Liver (tissue), 9 donors: ENCODE data around the gene EEA1. TPM values are rescaled to one million over a fixed set of nuclear protein-coding genes. Genes with fewer than 3 reads are reported as not detected.

ENCODE experiments used
- DNase-seq: peaks from one replicate; pipeline ENCODE4 v3.0.0-alpha.2; 2017; ENCODE audit warnings: low spot score
- H3K27ac ChIP-seq, 2 donors: one replicate each; pipeline ENCODE4 v1.7.0; 2013; ENCODE audit warnings: inconsistent platforms in 2 of 2, low read length in 2 of 2, control low read depth in 1 of 2, low read depth in 1 of 2, mild to moderate bottlenecking in 1 of 2
- H3K27me3 ChIP-seq, 4 donors: one replicate each; pipeline versions ENCODE4 v1.6.1 to v1.7.0; 2013; ENCODE audit warnings: low read length in 3 of 4, inconsistent platforms in 1 of 4, mild to moderate bottlenecking in 1 of 4, moderate library complexity in 1 of 4; ENCODE audit not compliant: control insufficient read depth in 4 of 4, insufficient read depth in 4 of 4
- H3K36me3 ChIP-seq, 4 donors: one replicate each; pipeline versions ENCODE4 v1.6.1 to v1.7.0; 2013; ENCODE audit warnings: low read length in 3 of 4, mild to moderate bottlenecking in 3 of 4, low read depth in 1 of 4, moderate library complexity in 1 of 4; ENCODE audit not compliant: control insufficient read depth in 4 of 4, insufficient read depth in 3 of 4
- H3K4me1 ChIP-seq, 4 donors: one replicate each; pipeline versions ENCODE4 v1.6.1 to v1.7.0; 2013; ENCODE audit warnings: low read length in 3 of 4, mild to moderate bottlenecking in 3 of 4, moderate library complexity in 1 of 4; ENCODE audit not compliant: control insufficient read depth in 4 of 4, insufficient read depth in 4 of 4
- H3K4me3 ChIP-seq, 3 donors: one replicate each; pipeline versions ENCODE4 v1.6.1 to v1.7.0; 2013; ENCODE audit warnings: low read length in 3 of 3, control low read depth in 1 of 3, low read depth in 1 of 3, mild to moderate bottlenecking in 1 of 3
- H3K9ac ChIP-seq, 2 donors: one replicate each; pipeline ENCODE4 v1.7.0; 2013; ENCODE audit warnings: low read length in 2 of 2, mild to moderate bottlenecking in 2 of 2, moderate library complexity in 2 of 2, control low read depth in 1 of 2, low read depth in 1 of 2
- H3K9me3 ChIP-seq, 4 donors: one replicate each; pipeline versions ENCODE4 v1.6.1 to v1.7.0; 2013; ENCODE audit warnings: low read length in 3 of 4; ENCODE audit not compliant: control insufficient read depth in 4 of 4
- EGR1 ChIP-seq, 2 donors: IDR thresholded peaks; 2 replicates each; pipeline ENCODE4 v1.6.1; 2016 to 2018; ENCODE audit warnings: antibody characterized with exemption in 2 of 2, low read depth in 2 of 2
- FOXA1 ChIP-seq: IDR thresholded peaks from 2 replicates; pipeline ENCODE4 v1.6.1; 2016; ENCODE audit warnings: antibody characterized with exemption
- FOXA2 ChIP-seq: IDR thresholded peaks from 2 replicates; pipeline ENCODE4 v1.6.1; 2016; ENCODE audit warnings: antibody characterized with exemption
- GABPA ChIP-seq, 2 donors: IDR thresholded peaks in 1 of 2; conservative IDR thresholded peaks in 1 of 2; 2 replicates each; pipeline ENCODE4 v1.6.1; 2016; ENCODE audit warnings: antibody characterized with exemption in 2 of 2, mild to moderate bottlenecking in 1 of 2, moderate library complexity in 1 of 2
- HNF4A ChIP-seq, 2 donors: conservative IDR thresholded peaks; 2 replicates each; pipeline ENCODE4 v1.6.1; 2016; ENCODE audit warnings: antibody characterized with exemption in 2 of 2, mild to moderate bottlenecking in 2 of 2
- HNF4G ChIP-seq: IDR thresholded peaks from 2 replicates; pipeline ENCODE4 v1.6.1; 2016; ENCODE audit warnings: antibody characterized with exemption
- JUND ChIP-seq, 2 donors: IDR thresholded peaks; 2 replicates each; pipeline ENCODE4 v1.6.1; 2016; ENCODE audit warnings: antibody characterized with exemption in 2 of 2
- NR2F2 ChIP-seq: IDR thresholded peaks from 2 replicates; pipeline ENCODE4 v1.6.1; 2016; ENCODE audit warnings: antibody characterized with exemption
- RAD21 ChIP-seq, 2 donors: IDR thresholded peaks; 2 replicates each; pipeline ENCODE4 v1.6.1; 2016; ENCODE audit warnings: antibody characterized with exemption in 2 of 2, mild to moderate bottlenecking in 2 of 2
- REST ChIP-seq: IDR thresholded peaks from 2 replicates; pipeline ENCODE4 v1.6.1; 2016; ENCODE audit warnings: antibody characterized with exemption, mild to moderate bottlenecking
- RXRA ChIP-seq, 2 donors: IDR thresholded peaks; 2 replicates each; pipeline ENCODE4 v1.6.1; 2017 to 2018; ENCODE audit warnings: antibody characterized with exemption in 2 of 2, mild to moderate bottlenecking in 1 of 2
- SP1 ChIP-seq: IDR thresholded peaks from 2 replicates; pipeline ENCODE4 v1.6.1; 2018; ENCODE audit warnings: antibody characterized with exemption, mild to moderate bottlenecking
- TAF1 ChIP-seq: conservative IDR thresholded peaks from 2 replicates; pipeline ENCODE4 v1.6.1; 2016; ENCODE audit warnings: antibody characterized with exemption, mild to moderate bottlenecking
- YY1 ChIP-seq: IDR thresholded peaks from 2 replicates; pipeline ENCODE4 v1.6.1; 2016; ENCODE audit warnings: antibody characterized with exemption, mild to moderate bottlenecking
- WGBS: extraction: QIAGEN DNeasy Blood & Tissue Kit; methylation state at CpG from one replicate; pipeline ENCODE4 v1.1.7; 2013; 5-methylcytosine and 5-hydroxymethylcytosine counted together
- polyA plus RNA-seq, 2 donors: library from polyadenylated mRNA; stranded (reverse) in 1 of 2; unstranded in 1 of 2; fragments of 200-250 nt in 1 of 2; fragments of >200 nt in 1 of 2; fragmentation: Nextera tagmentation in 1 of 2; extraction: Ambion mirVana in 1 of 2; gene quantifications; one replicate each; pipeline versions ENCODE4 v1.2.1 to v1.2.3, GENCODE V29; 2013 to 2015
- total RNA-seq, 2 donors: library from RNA; depleted of rRNA; stranded (reverse); fragments of >200 nt; gene quantifications; one replicate each; pipeline ENCODE4 v1.2.3, GENCODE V29; 2014
- TF ChIP-seq, protein P1 (sequence below): fragments of 150-350 bp; IDR thresholded peaks from 2 replicates; pipeline ENCODE4 v1.5.1; 2017; ENCODE audit warnings: improper control_type of control experiment, low read depth, low read length; ENCODE audit not compliant: missing input control
- TF ChIP-seq, protein P2 (sequence below): IDR thresholded peaks from 2 replicates; pipeline ENCODE4 v1.6.1; 2016; ENCODE audit warnings: antibody characterized with exemption
- TF ChIP-seq, protein P3 (sequence below): IDR thresholded peaks from 2 replicates; pipeline ENCODE4 v1.6.1; 2016; ENCODE audit warnings: antibody characterized with exemption
- TF ChIP-seq, protein P4 (sequence below): IDR thresholded peaks from 2 replicates; pipeline ENCODE4 v1.6.1; 2016; ENCODE audit warnings: antibody characterized with exemption
- donor health status: healthy.
- donor health status: healthy.
- donor health status: healthy.
- donor health status: healthy.
- donor health status: healthy.

Gene EEA1
- total and polyA plus RNA-seq, 4 donors: 2.5 to 15.8 (median 9.1) TPM

DNA sequence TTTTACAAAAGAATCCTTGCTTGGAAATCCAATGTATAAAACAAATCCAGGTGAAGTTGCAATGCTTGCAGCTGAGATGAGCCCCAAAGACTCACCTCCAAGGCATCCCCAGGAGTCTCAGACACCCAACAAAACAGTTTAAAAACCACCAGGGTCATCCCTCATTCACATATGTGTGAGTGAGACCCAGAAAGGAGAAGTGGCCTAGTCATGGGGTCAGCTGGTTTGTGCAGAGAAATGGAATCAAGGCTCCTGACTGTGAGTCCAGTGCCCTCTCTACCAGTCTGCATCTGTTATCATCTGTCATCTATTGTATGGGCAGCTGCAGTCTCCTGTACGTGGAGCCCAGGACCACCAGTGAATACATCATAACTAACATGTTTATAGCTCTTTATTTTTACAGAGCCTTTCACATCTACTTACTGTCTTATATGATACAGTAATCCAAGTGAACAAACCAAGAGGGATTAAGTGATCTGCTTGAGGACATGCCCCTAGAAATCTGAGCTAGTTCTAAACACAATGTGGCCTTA, 199.3 kb downstream of the EEA1 start:
- Histone ChIP-seq H3K9ac (no peak overlapping the region), H3K4me3 (no peak overlapping the region), H3K36me3 (no peaks in the 10 kb centered on the region), H3K9me3 (no peaks in the 10 kb centered on the region), H3K27me3 (no peaks in the 10 kb centered on the region), H3K27ac (no peak overlapping the region), H3K4me1 (no peaks in the 10 kb centered on the region)
- 73% methylated on average over 1 of the region's 1 CpG for WGBS
- no peak for TF ChIP-seq HNF4G
- no peak for TF ChIP-seq REST
- no peak for TF ChIP-seq GABPA (IDR thresholded peaks at IDR 0.05 in 1 of 2, conservative IDR thresholded peaks at IDR 0.05 in 1 of 2)
- TF ChIP-seq, protein P1, sequence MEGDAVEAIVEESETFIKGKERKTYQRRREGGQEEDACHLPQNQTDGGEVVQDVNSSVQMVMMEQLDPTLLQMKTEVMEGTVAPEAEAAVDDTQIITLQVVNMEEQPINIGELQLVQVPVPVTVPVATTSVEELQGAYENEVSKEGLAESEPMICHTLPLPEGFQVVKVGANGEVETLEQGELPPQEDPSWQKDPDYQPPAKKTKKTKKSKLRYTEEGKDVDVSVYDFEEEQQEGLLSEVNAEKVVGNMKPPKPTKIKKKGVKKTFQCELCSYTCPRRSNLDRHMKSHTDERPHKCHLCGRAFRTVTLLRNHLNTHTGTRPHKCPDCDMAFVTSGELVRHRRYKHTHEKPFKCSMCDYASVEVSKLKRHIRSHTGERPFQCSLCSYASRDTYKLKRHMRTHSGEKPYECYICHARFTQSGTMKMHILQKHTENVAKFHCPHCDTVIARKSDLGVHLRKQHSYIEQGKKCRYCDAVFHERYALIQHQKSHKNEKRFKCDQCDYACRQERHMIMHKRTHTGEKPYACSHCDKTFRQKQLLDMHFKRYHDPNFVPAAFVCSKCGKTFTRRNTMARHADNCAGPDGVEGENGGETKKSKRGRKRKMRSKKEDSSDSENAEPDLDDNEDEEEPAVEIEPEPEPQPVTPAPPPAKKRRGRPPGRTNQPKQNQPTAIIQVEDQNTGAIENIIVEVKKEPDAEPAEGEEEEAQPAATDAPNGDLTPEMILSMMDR: no peak
- TF ChIP-seq FOXA1: no peak
- TF ChIP-seq, protein P2, sequence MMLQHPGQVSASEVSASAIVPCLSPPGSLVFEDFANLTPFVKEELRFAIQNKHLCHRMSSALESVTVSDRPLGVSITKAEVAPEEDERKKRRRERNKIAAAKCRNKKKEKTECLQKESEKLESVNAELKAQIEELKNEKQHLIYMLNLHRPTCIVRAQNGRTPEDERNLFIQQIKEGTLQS: no peak
- TF ChIP-seq EGR1 (IDR thresholded peaks at IDR 0.05; ENCODE audit: low read depth in 2 of 2): no peak
- TF ChIP-seq NR2F2: no peak
- no peak for TF ChIP-seq SP1
- TF ChIP-seq RAD21 (IDR thresholded peaks at IDR 0.05): no peak
- TF ChIP-seq YY1: no peak
- no peak for TF ChIP-seq HNF4A (conservative IDR thresholded peaks at IDR 0.05)
- TF ChIP-seq, protein P3, sequence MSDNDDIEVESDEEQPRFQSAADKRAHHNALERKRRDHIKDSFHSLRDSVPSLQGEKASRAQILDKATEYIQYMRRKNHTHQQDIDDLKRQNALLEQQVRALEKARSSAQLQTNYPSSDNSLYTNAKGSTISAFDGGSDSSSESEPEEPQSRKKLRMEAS: no peak
- no peak for TF ChIP-seq JUND (IDR thresholded peaks at IDR 0.05)
- TF ChIP-seq TAF1: no peak
- TF ChIP-seq FOXA2: no peak
- DNase-seq: no peak

DNA sequence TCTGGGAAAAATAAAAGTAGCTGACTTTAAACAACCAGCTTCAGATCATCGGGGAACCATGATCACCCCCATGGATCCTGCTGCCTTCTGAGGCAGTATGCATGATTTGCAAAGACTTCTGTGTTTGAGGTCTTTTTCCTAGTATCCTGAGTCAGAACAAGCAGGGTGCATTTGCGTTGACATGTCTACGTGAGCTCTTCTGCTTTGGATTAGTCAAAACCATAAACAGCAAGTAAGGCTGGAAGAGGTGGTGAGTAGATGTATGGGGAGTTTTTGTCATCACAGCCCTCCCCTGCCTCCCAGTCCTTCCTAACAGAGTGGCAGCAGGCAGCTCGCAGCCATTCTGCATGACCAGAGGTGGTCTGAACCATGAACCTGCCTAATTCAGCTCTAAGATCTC, 202.2 kb downstream of the EEA1 start:
- H3K36me3 ChIP-seq: no peaks in the 10 kb centered on the region
- H3K4me1 ChIP-seq: no peaks in the 10 kb centered on the region
- peaks cover 0 to 1% (median 0%) of the 10 kb centered on the region in 4 donors for H3K9me3 ChIP-seq
- no peak for DNase-seq
- no peak overlapping the region for H3K4me3 ChIP-seq
- no peak overlapping the region for H3K27ac ChIP-seq
- 94% methylated on average over 4 of the region's 4 CpGs for WGBS
- no peak overlapping the region for H3K9ac ChIP-seq
- H3K27me3 ChIP-seq: no peaks in the 10 kb centered on the region
- TF ChIP-seq SP1 (no peak), HNF4A (conservative IDR thresholded peaks at IDR 0.05) (no peak), NR2F2 (no peak), HNF4G (no peak), RXRA (IDR thresholded peaks at IDR 0.05) (no peak), FOXA2 (no peak), YY1 (no peak), TAF1 (no peak), FOXA1 (no peak), RAD21 (IDR thresholded peaks at IDR 0.05) (no peak), GABPA (IDR thresholded peaks at IDR 0.05 in 1 of 2, conservative IDR thresholded peaks at IDR 0.05 in 1 of 2) (no peak)
- TF ChIP-seq, protein P4, sequence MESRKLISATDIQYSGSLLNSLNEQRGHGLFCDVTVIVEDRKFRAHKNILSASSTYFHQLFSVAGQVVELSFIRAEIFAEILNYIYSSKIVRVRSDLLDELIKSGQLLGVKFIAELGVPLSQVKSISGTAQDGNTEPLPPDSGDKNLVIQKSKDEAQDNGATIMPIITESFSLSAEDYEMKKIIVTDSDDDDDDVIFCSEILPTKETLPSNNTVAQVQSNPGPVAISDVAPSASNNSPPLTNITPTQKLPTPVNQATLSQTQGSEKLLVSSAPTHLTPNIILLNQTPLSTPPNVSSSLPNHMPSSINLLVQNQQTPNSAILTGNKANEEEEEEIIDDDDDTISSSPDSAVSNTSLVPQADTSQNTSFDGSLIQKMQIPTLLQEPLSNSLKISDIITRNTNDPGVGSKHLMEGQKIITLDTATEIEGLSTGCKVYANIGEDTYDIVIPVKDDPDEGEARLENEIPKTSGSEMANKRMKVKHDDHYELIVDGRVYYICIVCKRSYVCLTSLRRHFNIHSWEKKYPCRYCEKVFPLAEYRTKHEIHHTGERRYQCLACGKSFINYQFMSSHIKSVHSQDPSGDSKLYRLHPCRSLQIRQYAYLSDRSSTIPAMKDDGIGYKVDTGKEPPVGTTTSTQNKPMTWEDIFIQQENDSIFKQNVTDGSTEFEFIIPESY: no peak
- TF ChIP-seq, protein P1: no peak
- TF ChIP-seq, protein P3: no peak
